GF-D8 (cell line): Measurements from ENCODE around the gene LCN15.
"Not testable (repeated sequence)": the region's sequence is repeated elsewhere in the genome, so short reads cannot be mapped to it uniquely, and the experiment has no call there.

Source experiments
- DNase-seq: peaks from one replicate; lab custom pipeline; 2025; lab: John Stamatoyannopoulos, UW

The LCN15 gene

GRCh38 chr9:136794281-136794999 lies 30.1 kb upstream of the LCN15 start:
- no peak for DNase-seq

DNA sequence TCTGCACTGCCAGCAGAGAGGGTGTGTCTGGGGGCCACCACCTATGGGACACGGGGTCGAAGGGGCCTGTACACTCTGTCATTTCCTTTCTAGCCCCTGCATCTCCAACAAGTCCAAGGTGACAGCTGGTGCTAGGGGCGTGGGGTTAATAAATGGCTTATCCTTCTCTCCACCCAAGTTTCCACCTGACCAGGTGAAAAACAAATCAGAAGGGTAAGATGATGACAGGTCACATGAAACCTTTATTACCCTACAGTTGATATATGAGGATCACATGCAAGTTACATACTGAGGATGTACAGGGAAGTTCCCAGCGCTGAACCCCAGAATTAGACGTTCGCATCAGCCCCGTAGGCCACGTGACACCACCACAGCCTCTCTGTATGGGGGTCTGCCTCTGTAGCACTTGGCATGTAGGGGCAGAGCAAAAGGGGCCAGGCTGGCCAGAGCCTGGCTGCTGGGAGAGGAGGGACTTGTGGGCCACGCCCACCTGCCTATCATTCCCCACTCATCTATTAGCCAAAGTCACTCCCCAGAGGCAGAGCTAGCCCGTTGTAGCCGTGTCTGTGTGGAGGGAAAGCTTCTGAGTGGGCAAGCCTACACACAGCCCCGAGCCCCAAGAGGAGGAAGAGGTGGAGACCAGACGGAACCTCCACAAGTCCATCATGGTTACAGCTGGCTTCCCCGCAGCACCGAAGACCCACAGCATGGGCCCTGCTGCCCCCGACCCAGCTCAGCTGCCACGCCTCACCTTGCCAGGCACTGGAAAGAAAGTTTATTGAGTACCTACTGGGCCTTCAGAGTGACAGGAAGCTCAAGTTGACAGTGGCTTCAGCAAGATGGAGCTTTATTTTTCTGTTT lies 29.0 kb upstream of the LCN15 start:
- no peak for DNase-seq

- no peak for DNase-seq
These were observed 28.2 kb upstream of the LCN15 start for GRCh38 chr9:136792321-136793085.

- peak; percentile 17 for DNase-seq
These were observed 27.4 kb upstream of the LCN15 start for GRCh38 chr9:136791516-136792276.

GRCh38 chr9:136790640-136791515 lies 26.6 kb upstream of the LCN15 start, which contains the start of gene TMEM141:
TSS of gene TMEM141 (plus strand) at chr9:136791344. CDS start at chr9:136791371, 27 bp downstream.
- DNase-seq: peak; percentile 98

- DNase-seq: no peak
These were observed 25.2 kb upstream of the LCN15 start for GRCh38 chr9:136789523-136789937.

DNA sequence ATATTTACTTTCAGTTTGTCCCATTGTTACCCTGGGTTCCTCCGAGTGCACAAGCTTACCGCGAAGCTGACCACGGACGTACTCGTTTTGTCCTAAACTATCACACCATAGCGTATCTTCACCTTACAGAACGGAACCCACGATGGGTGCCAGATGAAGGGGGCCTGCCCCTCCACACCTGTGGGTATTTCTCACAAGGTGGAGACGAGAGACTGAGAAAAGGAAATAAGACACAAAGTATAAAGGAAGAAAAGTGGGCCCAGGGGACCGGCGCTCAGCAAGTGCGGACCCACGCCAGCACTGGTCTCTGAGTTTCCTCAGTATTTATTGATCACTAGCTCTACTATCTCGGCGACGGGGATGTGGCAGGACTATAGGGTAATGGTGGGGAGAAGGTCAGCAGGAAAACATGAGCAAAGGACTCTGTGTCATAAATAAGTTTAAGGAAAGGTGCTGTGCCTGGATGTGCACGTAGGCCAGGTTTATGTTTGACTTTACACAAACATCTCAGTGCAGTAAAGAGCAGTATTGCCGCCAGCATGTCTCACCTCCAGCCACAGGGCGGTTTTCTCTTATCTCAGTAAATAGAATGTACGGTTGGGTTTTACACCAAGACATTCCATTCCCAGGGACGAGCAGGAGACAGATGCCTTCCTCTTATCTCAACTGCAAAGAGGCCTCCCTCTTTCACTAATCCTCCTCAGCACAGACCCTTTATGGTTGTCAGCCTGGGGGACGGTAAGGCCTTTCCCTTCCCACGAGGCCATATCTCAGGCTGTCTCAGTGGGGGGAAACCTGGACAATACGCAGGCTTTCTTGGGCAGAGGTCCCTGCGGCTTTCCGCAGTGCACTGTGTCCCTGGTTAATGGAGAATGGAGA lies 24.6 kb upstream of the LCN15 start:
- not testable (repeated sequence) for DNase-seq

DNA sequence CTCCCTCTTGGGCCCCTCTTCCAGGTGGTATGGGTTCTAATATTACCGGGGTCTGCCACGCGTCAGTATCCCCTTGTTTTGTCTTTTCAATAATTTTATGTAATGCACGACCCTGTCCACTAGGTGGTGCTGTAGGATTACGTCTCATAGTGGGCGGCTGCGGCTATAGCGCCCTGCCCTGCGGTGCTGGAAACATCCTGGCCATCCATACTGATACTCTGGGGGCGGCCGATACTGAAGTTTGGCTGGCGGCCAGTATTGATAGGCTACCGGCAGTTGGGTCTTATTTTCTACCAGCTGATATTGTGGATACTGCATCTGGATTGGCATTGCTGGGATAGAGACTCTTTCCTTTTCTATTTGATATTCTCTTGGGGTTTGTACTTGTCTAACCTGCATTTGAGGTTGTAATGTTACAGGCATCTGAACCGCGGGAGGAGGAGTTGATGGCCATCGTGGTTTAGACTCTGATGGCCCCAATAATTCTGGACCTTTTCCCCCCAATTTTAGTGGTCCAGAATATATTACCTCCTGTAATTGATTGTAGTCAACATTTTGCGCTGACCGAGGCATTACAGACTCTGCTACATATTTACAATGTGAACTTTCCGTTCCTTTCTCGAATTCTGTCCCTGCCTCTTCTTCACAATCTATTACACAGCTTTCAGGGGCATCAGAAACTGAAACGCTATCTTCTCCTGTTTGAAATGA lies 23.5 kb upstream of the LCN15 start:
- peak; percentile 24 for DNase-seq

GRCh38 chr9:136786983-136787382 lies 22.7 kb upstream of the LCN15 start:
- DNase-seq: not testable (repeated sequence)

DNA sequence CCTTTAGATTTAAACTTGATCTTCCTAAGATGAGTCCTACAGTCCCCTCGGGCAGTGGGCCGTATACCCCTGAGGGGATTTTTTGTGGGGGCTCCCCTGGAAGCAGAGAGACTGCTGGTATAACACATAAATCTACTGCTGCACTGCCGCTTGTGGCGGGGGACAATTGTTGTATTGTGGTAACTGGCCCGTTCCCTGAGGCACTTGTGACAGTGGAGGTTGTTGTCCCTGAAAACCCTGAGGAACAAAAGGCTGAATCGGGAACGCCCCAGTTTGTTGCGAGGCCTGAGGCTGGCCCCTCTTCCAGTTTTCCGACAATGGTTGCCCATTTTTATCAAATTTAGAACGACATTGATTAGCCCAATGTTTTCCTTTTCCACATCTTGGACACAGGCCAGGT lies 22.1 kb upstream of the LCN15 start:
- no peak for DNase-seq

- not testable (repeated sequence) for DNase-seq
These were observed 21.4 kb upstream of the LCN15 start for GRCh38 chr9:136785565-136786355.

- DNase-seq: no peak
These were observed 20.7 kb upstream of the LCN15 start for GRCh38 chr9:136784997-136785361.

DNA sequence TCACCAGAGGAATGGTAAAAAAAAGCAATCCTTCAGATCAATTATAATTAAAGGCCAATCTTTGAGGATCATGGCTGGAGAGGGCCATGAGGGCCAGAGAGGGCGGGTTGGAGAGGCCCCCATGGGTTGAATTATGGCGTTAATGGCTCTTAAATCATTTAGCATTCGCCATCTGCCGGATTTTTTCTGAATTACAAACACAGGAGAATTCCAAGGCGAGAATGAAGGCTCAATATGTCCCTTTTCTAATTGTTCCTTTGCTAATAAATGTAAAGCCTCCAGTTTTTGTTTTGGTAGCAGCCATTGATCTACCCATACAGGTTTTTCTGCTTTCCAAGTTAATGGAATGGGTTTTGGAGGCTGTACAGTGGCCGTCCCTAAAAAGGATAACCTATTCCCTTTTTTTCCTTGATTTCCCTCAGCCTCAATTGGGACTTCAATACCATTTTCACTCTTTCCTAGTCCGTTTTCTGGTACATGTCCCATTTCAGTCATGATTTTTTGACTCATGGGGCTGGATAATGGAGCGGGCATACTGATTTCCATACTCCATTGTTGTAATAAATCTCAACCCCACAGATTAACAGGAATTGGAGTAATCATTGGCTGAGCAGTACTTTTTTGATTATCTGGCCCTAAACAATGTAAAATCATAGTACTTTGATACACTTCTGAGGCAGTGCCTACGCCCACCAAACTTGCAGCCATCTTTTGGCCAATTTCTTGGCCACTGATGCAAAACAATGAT lies 20.1 kb upstream of the LCN15 start:
- no peak for DNase-seq

GRCh38 chr9:136782452-136782851 lies 18.1 kb upstream of the LCN15 start:
- no peak for DNase-seq

DNA sequence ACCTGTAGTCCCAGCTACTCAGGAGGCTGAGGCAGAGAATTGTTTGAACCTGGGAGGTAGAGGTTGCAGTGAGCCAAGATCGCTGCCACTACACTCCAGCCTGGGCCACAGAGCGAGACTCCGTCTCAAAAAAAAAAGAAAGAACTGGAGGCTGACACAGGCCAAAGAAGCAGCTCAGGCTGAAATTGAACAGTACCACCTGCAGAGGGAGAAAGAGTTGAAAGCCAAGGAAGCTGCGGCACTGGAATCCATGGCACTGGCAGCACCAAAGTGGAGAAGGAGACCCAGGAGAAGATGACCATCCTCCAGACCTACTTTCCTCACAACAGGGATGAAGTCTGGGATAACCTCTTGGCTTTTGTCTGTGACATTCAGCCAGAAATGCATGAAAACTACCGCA lies 15.5 kb upstream of the LCN15 start:
- DNase-seq: no peak

- DNase-seq: no peak
These were observed 13.0 kb upstream of the LCN15 start for GRCh38 chr9:136777359-136777758.

- no peak for DNase-seq
These were observed 12.6 kb upstream of the LCN15 start for GRCh38 chr9:136776947-136777346.
